ENCODE measurements around the gene CHCHD2.
"Not testable (repeated sequence)": the region's sequence is repeated elsewhere in the genome, so short reads cannot be mapped to it uniquely, and the experiment has no call there.

The CHCHD2 gene

GRCh38 chr7:56106108-56107073 lies at the start of gene CHCHD2:
CHCHD2 (minus strand) TSS chr7:56106476; CDS start chr7:56106413, 63 bp downstream.
- peaks cover 2% of the 10 kb centered on the region for H3K4me1 ChIP-seq (ENCODE audit: control insufficient read depth, low read depth, low read length)
- peaks cover 11% of the 10 kb centered on the region for H3K9me3 ChIP-seq (ENCODE audit: control insufficient read depth, low read depth, low read length)
- no peaks in the 10 kb centered on the region for H3K27me3 ChIP-seq (ENCODE audit: control insufficient read depth, insufficient read depth, low read length)
- H3K27ac ChIP-seq (ENCODE audit: low read length), result peak within 1 kb of the TSS; percentile 2
- H3K36me3 ChIP-seq (ENCODE audit: control insufficient read depth, low read depth, low read length), result peaks cover 26% of the 10 kb centered on the region
- peak within 1 kb of the TSS; percentile 90 for H3K9ac ChIP-seq (ENCODE audit: low read length)
- H3K4me3 ChIP-seq (ENCODE audit: low read length), result peak within 1 kb of the TSS; percentile 100

GRCh38 chr7:56131062-56131461 lies 24.8 kb upstream of the CHCHD2 start:
- not testable (repeated sequence) for H3K27me3 ChIP-seq (ENCODE audit: control insufficient read depth, insufficient read depth, low read length); H3K4me1 ChIP-seq (ENCODE audit: control insufficient read depth, low read depth, low read length); H3K4me3 ChIP-seq (ENCODE audit: low read length); H3K27ac ChIP-seq (ENCODE audit: low read length); H3K36me3 ChIP-seq (ENCODE audit: control insufficient read depth, low read depth, low read length); H3K9ac ChIP-seq (ENCODE audit: low read length)
- H3K9me3 ChIP-seq (ENCODE audit: control insufficient read depth, low read depth, low read length), result peaks cover 50% of the 10 kb centered on the region

GRCh38 chr7:56127241-56127975 lies 21.1 kb upstream of the CHCHD2 start:
- Histone ChIP-seq H3K4me3 (ENCODE audit: low read length) (no peak overlapping the region), H3K27me3 (ENCODE audit: control insufficient read depth, insufficient read depth, low read length) (no peaks in the 10 kb centered on the region), H3K9me3 (ENCODE audit: control insufficient read depth, low read depth, low read length) (peaks cover 52% of the 10 kb centered on the region), H3K27ac (ENCODE audit: low read length) (no peak overlapping the region), H3K9ac (ENCODE audit: low read length) (no peak overlapping the region), H3K36me3 (ENCODE audit: control insufficient read depth, low read depth, low read length) (no peaks in the 10 kb centered on the region), H3K4me1 (ENCODE audit: control insufficient read depth, low read depth, low read length) (no peaks in the 10 kb centered on the region)

- H3K27ac ChIP-seq (ENCODE audit: low read length), result no peak overlapping the region
Measured at GRCh38 chr7:56125831-56126230, 19.6 kb upstream of the CHCHD2 start.

GRCh38 chr7:56124981-56125380 lies 18.7 kb upstream of the CHCHD2 start:
- H3K36me3 ChIP-seq (ENCODE audit: control insufficient read depth, low read depth, low read length), result no peaks in the 10 kb centered on the region
- H3K4me1 ChIP-seq (ENCODE audit: control insufficient read depth, low read depth, low read length), result no peaks in the 10 kb centered on the region
- no peaks in the 10 kb centered on the region for H3K27me3 ChIP-seq (ENCODE audit: control insufficient read depth, insufficient read depth, low read length)
- H3K9me3 ChIP-seq (ENCODE audit: control insufficient read depth, low read depth, low read length), result peaks cover 48% of the 10 kb centered on the region
- no peak overlapping the region for H3K27ac ChIP-seq (ENCODE audit: low read length)
- H3K4me3 ChIP-seq (ENCODE audit: low read length), result no peak overlapping the region
- H3K9ac ChIP-seq (ENCODE audit: low read length), result no peak overlapping the region

More at GRCh38 chr7:56125831-56126230, 19.6 kb upstream of the CHCHD2 start:
- peaks cover 49% of the 10 kb centered on the region for H3K9me3 ChIP-seq (ENCODE audit: control insufficient read depth, low read depth, low read length)
- no peak overlapping the region for H3K9ac ChIP-seq (ENCODE audit: low read length)
- H3K4me1 ChIP-seq (ENCODE audit: control insufficient read depth, low read depth, low read length), result no peaks in the 10 kb centered on the region
- no peaks in the 10 kb centered on the region for H3K36me3 ChIP-seq (ENCODE audit: control insufficient read depth, low read depth, low read length)
- no peaks in the 10 kb centered on the region for H3K27me3 ChIP-seq (ENCODE audit: control insufficient read depth, insufficient read depth, low read length)
- no peak overlapping the region for H3K4me3 ChIP-seq (ENCODE audit: low read length)

- Histone ChIP-seq H3K9ac (ENCODE audit: low read length) (no peak overlapping the region), H3K36me3 (ENCODE audit: control insufficient read depth, low read depth, low read length) (no peaks in the 10 kb centered on the region), H3K27me3 (ENCODE audit: control insufficient read depth, insufficient read depth, low read length) (no peaks in the 10 kb centered on the region), H3K9me3 (ENCODE audit: control insufficient read depth, low read depth, low read length) (peaks cover 61% of the 10 kb centered on the region), H3K27ac (ENCODE audit: low read length) (no peak overlapping the region), H3K4me3 (ENCODE audit: low read length) (no peak overlapping the region), H3K4me1 (ENCODE audit: control insufficient read depth, low read depth, low read length) (no peaks in the 10 kb centered on the region)
Measured at GRCh38 chr7:56121440-56121839, 15.2 kb upstream of the CHCHD2 start.

GRCh38 chr7:56115852-56116538 lies 9.7 kb upstream of the CHCHD2 start, which contains the start of gene NUPR2:
NUPR2 (minus strand) TSS chr7:56116417; CDS start chr7:56116314, 103 bp downstream.
- H3K4me1 ChIP-seq (ENCODE audit: control insufficient read depth, low read depth, low read length), result no peaks in the 10 kb centered on the region
- no peak within 1 kb of the TSS for H3K27ac ChIP-seq (ENCODE audit: low read length)
- no peak within 1 kb of the TSS for H3K4me3 ChIP-seq (ENCODE audit: low read length)
- peaks cover 42% of the 10 kb centered on the region for H3K9me3 ChIP-seq (ENCODE audit: control insufficient read depth, low read depth, low read length)
- no peaks in the 10 kb centered on the region for H3K36me3 ChIP-seq (ENCODE audit: control insufficient read depth, low read depth, low read length)
- no peaks in the 10 kb centered on the region for H3K27me3 ChIP-seq (ENCODE audit: control insufficient read depth, insufficient read depth, low read length)
- no peak within 1 kb of the TSS for H3K9ac ChIP-seq (ENCODE audit: low read length)

GRCh38 chr7:56112244-56112643 lies 6.0 kb upstream of the CHCHD2 start:
- not testable (repeated sequence) for H3K36me3 ChIP-seq (ENCODE audit: control insufficient read depth, low read depth, low read length); H3K27ac ChIP-seq (ENCODE audit: low read length); H3K9ac ChIP-seq (ENCODE audit: low read length); H3K4me3 ChIP-seq (ENCODE audit: low read length); H3K4me1 ChIP-seq (ENCODE audit: control insufficient read depth, low read depth, low read length); H3K27me3 ChIP-seq (ENCODE audit: control insufficient read depth, insufficient read depth, low read length)
- H3K9me3 ChIP-seq (ENCODE audit: control insufficient read depth, low read depth, low read length), result peaks cover 31% of the 10 kb centered on the region

- no peak overlapping the region for H3K4me3 ChIP-seq (ENCODE audit: low read length)
- no peak overlapping the region for H3K27ac ChIP-seq (ENCODE audit: low read length)
- peaks cover 22% of the 10 kb centered on the region for H3K9me3 ChIP-seq (ENCODE audit: control insufficient read depth, low read depth, low read length)
- H3K27me3 ChIP-seq (ENCODE audit: control insufficient read depth, insufficient read depth, low read length), result no peaks in the 10 kb centered on the region
- H3K4me1 ChIP-seq (ENCODE audit: control insufficient read depth, low read depth, low read length), result no peaks in the 10 kb centered on the region
- no peaks in the 10 kb centered on the region for H3K36me3 ChIP-seq (ENCODE audit: control insufficient read depth, low read depth, low read length)
- H3K9ac ChIP-seq (ENCODE audit: low read length), result no peak overlapping the region
Measured at GRCh38 chr7:56110611-56111010, 4.3 kb upstream of the CHCHD2 start.

GRCh38 chr7:56107954-56108258 lies 1.6 kb upstream of the CHCHD2 start:
- H3K4me1 ChIP-seq (ENCODE audit: control insufficient read depth, low read depth, low read length), result peaks cover 2% of the 10 kb centered on the region
- H3K9ac ChIP-seq (ENCODE audit: low read length), result no peak overlapping the region
- peaks cover 11% of the 10 kb centered on the region for H3K9me3 ChIP-seq (ENCODE audit: control insufficient read depth, low read depth, low read length)
- H3K36me3 ChIP-seq (ENCODE audit: control insufficient read depth, low read depth, low read length), result peaks cover 11% of the 10 kb centered on the region
- H3K27ac ChIP-seq (ENCODE audit: low read length), result no peak overlapping the region
- H3K4me3 ChIP-seq (ENCODE audit: low read length), result no peak overlapping the region
- H3K27me3 ChIP-seq (ENCODE audit: control insufficient read depth, insufficient read depth, low read length), result no peaks in the 10 kb centered on the region

GRCh38 chr7:56105508-56105907 lies 768 bp downstream of the CHCHD2 start:
- Histone ChIP-seq H3K36me3 (ENCODE audit: control insufficient read depth, low read depth, low read length) (peaks cover 35% of the 10 kb centered on the region), H3K4me3 (ENCODE audit: low read length) (peak overlapping the region; percentile 100), H3K9ac (ENCODE audit: low read length) (peak overlapping the region; percentile 90), H3K4me1 (ENCODE audit: control insufficient read depth, low read depth, low read length) (peaks cover 2% of the 10 kb centered on the region), H3K9me3 (ENCODE audit: control insufficient read depth, low read depth, low read length) (peaks cover 10% of the 10 kb centered on the region), H3K27ac (ENCODE audit: low read length) (peak overlapping the region; percentile 2), H3K27me3 (ENCODE audit: control insufficient read depth, insufficient read depth, low read length) (no peaks in the 10 kb centered on the region)
